HepG2 (cell line): Measurements from ENCODE around the gene TAOK3. TPM values are rescaled to one million over a fixed set of nuclear protein-coding genes. Genes with fewer than 3 reads are reported as not detected.

Source experiments
- ATAC-seq: fragments of 200-7000 bp; cut with Tn5 transposase; 3 replicates; pipeline ENCODE4 v1.9.1; 2020; ENCODE audit warnings: mild to moderate bottlenecking, moderate library complexity
- BruUV-seq: library from RNA; stranded (reverse); fragments of 400-500 nt; replicated peaks from 2 replicates; lab custom pipeline; 2021; lab: Mats Ljungman, UMichigan
- CTCF ChIA-PET: fragments of 300-600 bp; formaldehyde crosslinking; extraction: SDS; loops from one replicate; lab custom pipeline; 2021; ENCODE audit warnings: low total read pairs, inconsistent platforms, low intra/inter-chr PET ratio; lab: Yijun Ruan, JAX
- POLR2A ChIA-PET: fragments of 350-600 bp; sonication (Branson Sonifier 250); formaldehyde crosslinking; loops from one replicate; lab custom pipeline; 2020; ENCODE audit warnings: antibody characterized with exemption, inconsistent platforms; lab: Yijun Ruan, JAX
- DNase-seq: peaks from one replicate; pipeline ENCODE4 v3.0.0-alpha.2; 2015; ENCODE audit warnings: low spot score
- FAIRE-seq: peaks from 3 replicates; lab custom pipeline; 2011; peaks lifted over from hg19 to GRCh38; lab: Jason Lieb, UNC
- H2AFZ ChIP-seq: one replicate; pipeline ENCODE4 v1.6.1; 2011; ENCODE audit warnings: low read length, inconsistent platforms
- H3K27ac ChIP-seq: fragments of 300-600 bp; 3 replicates; pipeline ENCODE4 v1.8.0; 2011; ENCODE audit warnings: mixed run types, mild to moderate bottlenecking, mixed read lengths, low read length, inconsistent platforms; ENCODE audit not compliant: insufficient read depth; ENCODE audit errors: extremely low read length
- H3K27me3 ChIP-seq, 2 experiments: fragments of 200-600 bp in 1 of 2; 2 replicates in 1 of 2; 3 replicates in 1 of 2; pipeline versions ENCODE4 v1.6.0 to v1.8.0; 2011; ENCODE audit warnings: low read length in 2 of 2, mild to moderate bottlenecking in 2 of 2, moderate library complexity in 2 of 2, inconsistent platforms in 1 of 2; ENCODE audit not compliant: insufficient read depth in 2 of 2, control insufficient read depth in 1 of 2
- H3K36me3 ChIP-seq, 2 experiments: fragments of 200-600 bp in 1 of 2; replicated peaks in 1 of 2; 2 replicates in 1 of 2; 3 replicates in 1 of 2; pipeline versions ENCODE4 v1.5.1 to v1.8.0; 2011; ENCODE audit warnings: low read length in 2 of 2, inconsistent platforms in 1 of 2; ENCODE audit not compliant: insufficient read depth in 2 of 2, control insufficient read depth in 1 of 2
- H3K4me1 ChIP-seq: 2 replicates; pipeline ENCODE4 v1.5.1; 2012; ENCODE audit warnings: low read length, inconsistent platforms; ENCODE audit not compliant: insufficient read depth
- H3K4me2 ChIP-seq: 2 replicates; pipeline ENCODE4 v1.6.0; 2011; ENCODE audit warnings: low read depth, low read length, inconsistent platforms
- H3K4me3 ChIP-seq, 3 experiments: fragments of 200-600 bp in 1 of 3; sonication (generic), shearing (Covaris generic) in 1 of 3; replicated peaks in 1 of 3; 2 replicates each; pipeline ENCODE4 v1.5.1; 2011 to 2016; ENCODE audit warnings: low read length in 3 of 3, inconsistent platforms in 2 of 3, low read depth in 2 of 3, mild to moderate bottlenecking in 2 of 3, control low read depth in 1 of 3, mixed read lengths in 1 of 3; ENCODE audit not compliant: insufficient read depth in 1 of 3
- H3K79me2 ChIP-seq: one replicate; pipeline ENCODE4 v1.6.1; 2011; ENCODE audit warnings: low read length, inconsistent platforms; ENCODE audit not compliant: insufficient read depth
- H3K9ac ChIP-seq: 2 replicates; pipeline ENCODE4 v1.6.0; 2011; ENCODE audit warnings: mild to moderate bottlenecking, low read depth, low read length, inconsistent platforms; ENCODE audit not compliant: insufficient read depth
- H3K9me3 ChIP-seq: 2 replicates; pipeline ENCODE4 v1.5.1; 2012; ENCODE audit warnings: mild to moderate bottlenecking, low read length
- H4K20me1 ChIP-seq: 2 replicates; pipeline ENCODE4 v1.6.0; 2011; ENCODE audit warnings: inconsistent platforms, mild to moderate bottlenecking, low read length, moderate library complexity; ENCODE audit not compliant: insufficient read depth
- AGO2 ChIP-seq: fragments of 200-400 bp; formaldehyde crosslinking; optimal IDR thresholded peaks from 2 replicates; pipeline ENCODE3; 2017; ENCODE audit warnings: mild to moderate bottlenecking, low read depth, low read length, moderate library complexity
- EED ChIP-seq: sonication (generic); formaldehyde crosslinking; IDR thresholded peaks from 2 replicates; pipeline ENCODE4 v1.5.0; 2020; ENCODE audit warnings: mild to moderate bottlenecking, missing genetic modification reagents
- JDP2 ChIP-seq: sonication (generic); formaldehyde crosslinking; IDR thresholded peaks from 2 replicates; pipeline ENCODE4 v1.8.1; 2022; ENCODE audit warnings: missing genetic modification reagents, borderline replicate concordance
- POLR2G ChIP-seq: fragments of 200-400 bp; formaldehyde crosslinking; IDR thresholded peaks from 2 replicates; pipeline ENCODE4 v1.6.1; 2018; ENCODE audit warnings: mild to moderate bottlenecking, low read depth, low read length, moderate library complexity
- PTBP1 ChIP-seq: fragments of 200-400 bp; formaldehyde crosslinking; IDR thresholded peaks from 2 replicates; pipeline ENCODE4 v1.6.1; 2018; ENCODE audit warnings: low read length, low read depth; ENCODE audit not compliant: poor library complexity, severe bottlenecking
- RAD21 ChIP-seq: fragments of 450-650 bp; formaldehyde crosslinking; IDR thresholded peaks from 2 replicates; pipeline ENCODE4 v1.5.0; 2020; ENCODE audit warnings: mild to moderate bottlenecking
- RBFOX2 ChIP-seq: fragments of 200-400 bp; formaldehyde crosslinking; IDR thresholded peaks from 2 replicates; pipeline ENCODE4 v1.6.1; 2017; ENCODE audit warnings: low read depth, mild to moderate bottlenecking, low read length
- SMARCC2 ChIP-seq: fragments of 450-650 bp; IDR thresholded peaks from 2 replicates; pipeline ENCODE4 v1.6.1; 2017; ENCODE audit warnings: antibody characterized with exemption, mild to moderate bottlenecking
- SYNCRIP ChIP-seq: fragments of 200-400 bp; formaldehyde crosslinking; IDR thresholded peaks from 2 replicates; pipeline ENCODE4 v1.6.1; 2018; ENCODE audit warnings: mild to moderate bottlenecking, low read depth, low read length; ENCODE audit not compliant: insufficient read depth
- ZNF709 ChIP-seq: sonication (generic); formaldehyde crosslinking; IDR thresholded peaks from 2 replicates; pipeline ENCODE4 v1.5.0; 2020; ENCODE audit warnings: mild to moderate bottlenecking, missing genetic modification reagents
- ZNF782 ChIP-seq: sonication (generic); formaldehyde crosslinking; IDR thresholded peaks from 2 replicates; pipeline ENCODE4 v1.4.0; 2020; ENCODE audit warnings: missing genetic modification reagents, mild to moderate bottlenecking, borderline replicate concordance
- WGBS: methylation state at CpG from one replicate; pipeline ENCODE4 v1.1.6; 2017; ENCODE audit warnings: low lambda C conversion rate; 5-methylcytosine and 5-hydroxymethylcytosine counted together
- in situ Hi-C: cut with HindIII; loops from 2 replicates; pipeline ENCODE4 v1.10.0; 2017; ENCODE audit warnings: low pct_unique_long_range_greater_than_20kb; ENCODE audit not compliant: extremely low pct_ligation_motif_present
- intact Hi-C: fragments of 100-400 bp; cut with micrococcal nuclease; formaldehyde crosslinking; loops from one replicate; pipeline ENCODE4 v1.10.0; 2022; ENCODE audit not compliant: unreplicated experiment
- polyA plus RNA-seq, 8 experiments: library from polyadenylated mRNA; depleted of rRNA in 3 of 8; stranded (reverse) in 7 of 8; unstranded in 1 of 8; fragments of >200 nt; fragmentation: Illumina TruSeq in 4 of 8; extraction: Trizol in 4 of 8; gene quantifications; 2 replicates each; pipeline versions ENCODE4 v1.2.1 to v1.2.3, GENCODE V29; 2011 to 2016; ENCODE audit warnings: low read depth in 4 of 8, missing spikeins in 1 of 8, mixed read lengths in 1 of 8; ENCODE audit not compliant: insufficient read depth in 1 of 8
- total RNA-seq, 5 experiments: library from RNA; depleted of rRNA; stranded (reverse); fragments of >200 nt; fragmentation: Illumina TruSeq; extraction: Trizol; gene quantifications; 2 replicates each; pipeline ENCODE4 v1.2.3, GENCODE V29; 2016; ENCODE audit warnings: low read depth in 1 of 5
- TF ChIP-seq, protein P1 (sequence below): sonication (generic); formaldehyde crosslinking; IDR thresholded peaks from 2 replicates; pipeline ENCODE4 v1.4.0; 2020; ENCODE audit warnings: missing genetic modification reagents; ENCODE audit errors: not compliant biosample characterization

TAOK3 gene
- total and polyA plus RNA-seq, 2 of the 13 experiments (the other 11 are each of a cell fraction or from before 2014, with no cell fraction given), result 10.4 to 12.3 TPM

DNA sequence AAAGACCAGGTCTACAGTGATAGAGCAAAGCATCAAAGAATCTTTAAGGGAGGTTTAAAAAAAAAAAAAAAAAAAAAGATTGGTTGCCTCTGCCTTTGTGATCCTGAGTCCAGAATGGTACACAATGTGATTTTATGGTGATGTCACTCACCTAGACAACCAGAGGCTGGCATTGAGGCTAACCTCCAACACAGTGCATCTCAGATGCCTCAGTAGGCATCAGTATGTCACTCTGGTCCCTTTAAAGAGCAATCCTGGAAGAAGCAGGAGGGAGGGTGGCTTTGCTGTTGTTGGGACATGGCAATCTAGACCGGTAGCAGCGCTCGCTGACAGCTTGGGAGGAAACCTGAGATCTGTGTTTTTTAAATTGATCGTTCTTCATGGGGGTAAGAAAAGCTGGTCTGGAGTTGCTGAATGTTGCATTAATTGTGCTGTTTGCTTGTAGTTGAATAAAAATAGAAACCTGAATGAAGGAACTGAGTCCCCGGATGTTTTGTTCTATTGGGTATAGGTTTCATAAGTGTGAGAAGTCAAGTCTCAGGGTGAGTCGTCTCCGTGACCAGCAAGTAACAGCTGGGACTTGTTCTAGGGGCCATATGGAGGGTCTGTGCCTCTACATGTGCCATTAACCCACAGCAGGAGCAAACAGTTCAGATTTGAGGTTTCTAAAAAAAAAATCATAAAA is 227.5 kb downstream of the TAOK3 start:
- in situ Hi-C loops, result no loop called here
- no peak overlapping the region for H3K4me2 ChIP-seq
- peaks cover 48% of the 10 kb centered on the region for H3K4me1 ChIP-seq
- DNase-seq (no peak), ATAC-seq (no peak), FAIRE-seq (no peak)
- no peaks in the 10 kb centered on the region for H3K9me3 ChIP-seq
- H2AFZ ChIP-seq, result no peak overlapping the region
- ChIA-PET CTCF (no interaction called here), POLR2A (interaction anchor here (0.6 to 1.5 kb wide), 2 partner anchors 20 to 24 kb away, joined by 3 to 5 read pairs; no protein-coding TSS in a partner anchor)
- no peak overlapping the region for H3K27ac ChIP-seq
- WGBS, result 94% methylated on average over 7 of the region's 7 CpGs
- H3K27me3 ChIP-seq, result no peaks in the 10 kb centered on the region
- peaks cover 33 to 66% of the 10 kb centered on the region in 2 experiments for H3K36me3 ChIP-seq
- H4K20me1 ChIP-seq, result peaks cover 27% of the 10 kb centered on the region
- TSS peak; percentile 85 for BruUV-seq
- intact Hi-C loops, result no loop called here
- peaks cover 18% of the 10 kb centered on the region for H3K79me2 ChIP-seq
- no peak overlapping the region for H3K9ac ChIP-seq
- no peak for TF ChIP-seq SMARCC2
- TF ChIP-seq EED (CRISPR knock-in tag), result no peak
- TF ChIP-seq RAD21 (CRISPR knock-in tag), result no peak
- no peak for TF ChIP-seq SYNCRIP
- TF ChIP-seq ZNF782, result no peak
- no peak for TF ChIP-seq ZNF709
- TF ChIP-seq PTBP1, result no peak
- TF ChIP-seq, all 625 proteins: peak for 0
- no peak overlapping the region for H3K4me3 ChIP-seq

DNA sequence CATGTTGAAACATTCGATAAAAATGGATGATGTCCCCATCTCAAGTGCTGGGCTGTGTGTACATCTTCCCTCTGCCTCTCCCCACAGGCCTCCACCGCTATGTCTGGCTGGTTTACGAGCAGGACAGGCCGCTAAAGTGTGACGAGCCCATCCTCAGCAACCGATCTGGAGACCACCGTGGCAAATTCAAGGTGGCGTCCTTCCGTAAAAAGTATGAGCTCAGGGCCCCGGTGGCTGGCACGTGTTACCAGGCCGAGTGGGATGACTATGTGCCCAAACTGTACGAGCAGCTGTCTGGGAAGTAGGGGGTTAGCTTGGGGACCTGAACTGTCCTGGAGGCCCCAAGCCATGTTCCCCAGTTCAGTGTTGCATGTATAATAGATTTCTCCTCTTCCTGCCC is 228.2 kb downstream of the TAOK3 start:
- no peak overlapping the region for H2AFZ ChIP-seq
- H4K20me1 ChIP-seq, result peaks cover 30% of the 10 kb centered on the region
- TF ChIP-seq RBFOX2 (peak; percentile 51; the same call in 1 of the 2 replicates), JDP2 (CRISPR knock-in tag) (no peak), POLR2G (peak; percentile 18; the same call in 1 of the 2 replicates), AGO2 (peak; percentile 40)
- TF ChIP-seq, protein P1, sequence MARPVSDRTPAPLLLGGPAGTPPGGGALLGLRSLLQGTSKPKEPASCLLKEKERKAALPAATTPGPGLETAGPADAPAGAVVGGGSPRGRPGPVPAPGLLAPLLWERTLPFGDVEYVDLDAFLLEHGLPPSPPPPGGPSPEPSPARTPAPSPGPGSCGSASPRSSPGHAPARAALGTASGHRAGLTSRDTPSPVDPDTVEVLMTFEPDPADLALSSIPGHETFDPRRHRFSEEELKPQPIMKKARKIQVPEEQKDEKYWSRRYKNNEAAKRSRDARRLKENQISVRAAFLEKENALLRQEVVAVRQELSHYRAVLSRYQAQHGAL (CRISPR knock-in tag), result no peak
- no peak for FAIRE-seq
- intact Hi-C loops, result no loop called here
- no TSS peak for BruUV-seq
- no peak overlapping the region for H3K27ac ChIP-seq
- DNase-seq, result no peak
- no peak for ATAC-seq
- no peaks in the 10 kb centered on the region for H3K9me3 ChIP-seq
- peaks cover 55% of the 10 kb centered on the region for H3K4me1 ChIP-seq
- H3K4me2 ChIP-seq, result no peak overlapping the region
- ChIA-PET POLR2A (interaction anchor here (1.5 kb wide), 1 partner anchor 23 kb away, joined by 5 read pairs; no protein-coding TSS in a partner anchor), CTCF (no interaction called here)
- H3K4me3 ChIP-seq, result no peak overlapping the region
- H3K27me3 ChIP-seq, result no peaks in the 10 kb centered on the region
- in situ Hi-C loops, result no loop called here
- 95% methylated on average over 12 of the region's 13 CpGs for WGBS
- peaks cover 37 to 72% of the 10 kb centered on the region in 2 experiments for H3K36me3 ChIP-seq
- H3K79me2 ChIP-seq, result peaks cover 25% of the 10 kb centered on the region
- H3K9ac ChIP-seq, result no peak overlapping the region
